Activated CD4-positive, alpha-beta T cell treated with anti-CD3 and anti-CD28 coated beads, Interleukin-2, Interleukin-6, amounts not matched to agents 100 ng/mL and 50 ng/mL, durations not matched to agents 16 hours and 8 hours (primary cell): ENCODE measurements around the gene BCHE.

Source experiments
- DNase-seq: peaks from one replicate; pipeline ENCODE4 v3.0.0-alpha.2; 2020

The BCHE gene

DNA sequence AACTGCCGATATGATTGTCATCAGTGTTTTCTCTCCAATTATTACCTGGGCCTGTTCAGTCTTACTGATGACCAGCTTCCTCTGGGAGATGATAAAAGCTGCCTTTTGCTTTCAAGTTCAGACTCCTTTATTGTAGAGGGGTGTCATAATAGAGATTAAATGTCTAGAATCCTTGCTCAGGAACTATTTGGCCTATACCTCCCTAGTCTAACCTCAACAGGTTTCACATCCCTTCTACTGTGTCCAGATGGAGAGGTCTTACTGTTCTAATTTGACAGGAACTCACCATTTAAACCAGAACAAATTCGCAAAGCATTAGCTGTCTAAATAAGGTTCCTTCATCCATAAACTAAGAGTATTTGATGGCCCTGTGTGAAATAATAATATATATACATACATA is 88.0 kb downstream of the BCHE start:
- DNase-seq, result no peak

DNA sequence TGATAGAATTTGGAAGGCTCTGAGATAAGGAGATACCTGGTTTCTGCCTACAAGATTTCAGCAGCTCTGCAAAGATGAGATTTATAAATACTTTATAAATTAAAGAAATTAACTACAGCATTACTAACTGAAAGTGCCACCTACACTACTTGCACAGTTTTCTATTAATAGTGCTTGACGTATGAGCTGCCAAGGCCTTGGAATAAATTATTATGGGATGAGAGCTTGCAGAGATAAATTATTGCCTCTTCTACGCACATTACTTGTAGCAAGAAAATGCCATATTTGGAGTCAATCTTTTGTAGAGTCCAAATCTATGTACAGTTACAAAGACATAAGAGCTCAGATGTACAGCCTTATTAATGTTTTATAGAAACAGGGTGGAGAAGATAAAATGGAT is 89.1 kb downstream of the BCHE start:
- DNase-seq, result no peak

DNA sequence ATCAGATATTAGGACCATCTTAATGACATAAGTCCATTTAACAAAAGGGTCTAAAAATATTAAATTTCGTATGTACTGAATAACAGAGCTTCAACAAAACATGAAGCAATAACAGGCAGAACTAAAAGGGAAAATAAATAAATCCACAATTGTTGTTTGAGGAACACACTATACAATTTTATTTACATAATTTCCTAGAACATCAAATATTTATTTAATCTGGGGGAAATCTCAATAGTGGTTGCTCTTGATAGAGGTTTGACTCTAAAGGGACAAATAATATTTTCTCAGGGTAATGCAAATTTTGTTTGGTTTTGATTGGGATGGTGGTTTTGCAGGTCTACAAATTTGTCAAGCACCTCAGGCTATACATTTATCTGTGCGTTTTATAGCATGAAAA is 90.3 kb downstream of the BCHE start:
- DNase-seq, result no peak

DNA sequence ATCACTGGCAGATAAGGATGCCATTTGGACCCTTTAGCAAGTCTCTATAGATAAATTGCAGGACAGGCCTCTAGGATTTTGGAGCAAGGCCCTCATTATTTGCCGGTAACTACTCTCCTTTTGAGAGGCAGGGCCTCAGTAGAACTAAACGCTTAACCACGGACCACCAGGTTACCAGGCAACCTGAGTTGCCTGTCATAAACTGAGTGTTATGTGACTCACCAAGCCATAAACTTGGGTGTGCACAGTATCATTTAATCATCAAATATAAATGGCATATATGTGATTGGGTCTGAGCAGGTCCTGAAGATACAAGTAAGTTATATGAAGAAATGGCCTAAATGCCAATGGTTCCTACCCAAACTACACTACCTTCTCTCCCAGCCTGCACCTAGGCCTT is 93.2 kb downstream of the BCHE start:
- no peak for DNase-seq

DNA sequence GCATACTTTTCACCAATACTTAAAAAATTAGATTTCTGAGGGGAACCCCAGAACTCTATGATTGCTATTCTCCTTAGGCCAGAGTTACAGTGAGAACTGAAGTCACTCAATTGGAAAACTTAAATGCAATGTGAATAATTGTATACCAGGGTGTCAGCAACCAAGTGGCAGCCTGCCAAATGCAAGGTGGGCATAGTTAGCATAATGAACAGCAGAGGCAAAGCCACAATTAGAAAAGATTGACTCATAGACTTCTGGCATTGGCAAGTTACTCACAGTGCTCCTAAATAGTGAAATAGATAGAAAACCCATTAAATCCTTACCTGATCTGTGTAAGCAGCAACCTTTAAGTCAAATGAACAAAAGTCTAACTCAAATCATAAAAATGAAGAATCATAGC is 94.9 kb downstream of the BCHE start:
- DNase-seq, result no peak

DNA sequence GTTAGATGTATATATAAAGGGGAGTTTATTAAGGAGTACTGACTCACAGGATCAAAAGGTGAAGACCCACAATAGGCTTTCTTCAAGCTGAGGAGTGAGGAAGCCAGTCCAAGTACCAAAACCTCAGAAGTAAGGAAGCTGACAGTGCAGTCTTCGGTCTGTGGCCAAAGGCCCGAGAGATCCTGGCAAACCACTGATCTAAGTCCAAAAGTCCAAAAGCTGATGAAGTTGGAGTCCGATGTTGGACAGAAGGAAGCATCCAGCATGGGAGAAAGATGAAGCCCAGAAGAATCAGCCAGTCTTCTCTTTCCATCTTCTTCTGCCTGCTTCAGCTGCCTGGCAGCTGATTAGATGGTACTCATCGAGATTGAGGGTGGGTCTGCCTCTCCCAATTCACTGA is 107.5 kb downstream of the BCHE start:
- DNase-seq, result no peak

DNA sequence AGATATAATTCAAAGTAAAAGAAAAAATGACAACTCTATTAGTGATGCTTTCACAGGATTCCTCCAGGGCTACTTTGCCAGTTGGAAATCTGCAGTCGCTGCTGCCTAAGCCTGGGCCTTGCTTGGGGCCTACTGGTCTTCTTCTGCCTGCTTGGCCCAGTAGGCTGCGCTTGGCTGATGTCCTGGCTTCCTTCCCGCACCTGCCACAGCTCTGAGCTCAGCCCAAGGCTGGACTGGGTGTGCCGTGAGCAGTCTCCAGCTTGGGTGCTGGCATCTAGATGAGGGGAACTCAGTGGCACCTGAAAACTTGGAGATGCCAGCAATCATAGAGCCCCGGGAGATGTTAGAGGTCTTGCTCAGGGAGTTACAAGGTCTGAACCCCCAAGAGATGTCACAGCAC is 108.3 kb downstream of the BCHE start:
- no peak for DNase-seq

DNA sequence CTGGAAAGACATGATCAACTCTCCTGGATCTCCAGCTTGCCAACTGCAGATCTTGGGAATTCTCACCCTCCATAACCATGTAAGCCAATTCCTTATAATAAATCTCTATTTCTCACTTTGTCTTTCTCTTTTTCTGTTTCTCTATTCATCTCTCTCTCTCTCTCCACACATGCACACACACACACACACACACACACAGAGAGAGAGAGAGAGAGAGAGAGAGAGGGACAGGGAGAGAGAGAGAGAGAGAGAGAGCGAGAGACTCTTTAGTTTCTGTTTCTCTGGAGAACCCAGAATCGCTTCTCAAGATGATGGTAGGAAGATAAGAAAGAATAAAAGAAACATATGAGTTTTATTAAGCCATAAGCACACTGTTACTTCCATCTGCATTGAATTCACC is 111.9 kb downstream of the BCHE start:
- DNase-seq, result no peak
